Stimulated activated CD8-positive, alpha-beta memory T cell treated with anti-CD3 and anti-CD28 coated beads, Interleukin-7, amount 100 ng/mL, for 24 hours (primary cell): ENCODE data around the gene NAALADL1.
A peak's percentile ranks its signal among the peaks of the same experiment; 100 is the strongest.

Source experiments
- DNase-seq: peaks from one replicate; pipeline ENCODE4 v3.0.0-alpha.2; 2020; ENCODE audit warnings: low read depth

NAALADL1 gene

DNA sequence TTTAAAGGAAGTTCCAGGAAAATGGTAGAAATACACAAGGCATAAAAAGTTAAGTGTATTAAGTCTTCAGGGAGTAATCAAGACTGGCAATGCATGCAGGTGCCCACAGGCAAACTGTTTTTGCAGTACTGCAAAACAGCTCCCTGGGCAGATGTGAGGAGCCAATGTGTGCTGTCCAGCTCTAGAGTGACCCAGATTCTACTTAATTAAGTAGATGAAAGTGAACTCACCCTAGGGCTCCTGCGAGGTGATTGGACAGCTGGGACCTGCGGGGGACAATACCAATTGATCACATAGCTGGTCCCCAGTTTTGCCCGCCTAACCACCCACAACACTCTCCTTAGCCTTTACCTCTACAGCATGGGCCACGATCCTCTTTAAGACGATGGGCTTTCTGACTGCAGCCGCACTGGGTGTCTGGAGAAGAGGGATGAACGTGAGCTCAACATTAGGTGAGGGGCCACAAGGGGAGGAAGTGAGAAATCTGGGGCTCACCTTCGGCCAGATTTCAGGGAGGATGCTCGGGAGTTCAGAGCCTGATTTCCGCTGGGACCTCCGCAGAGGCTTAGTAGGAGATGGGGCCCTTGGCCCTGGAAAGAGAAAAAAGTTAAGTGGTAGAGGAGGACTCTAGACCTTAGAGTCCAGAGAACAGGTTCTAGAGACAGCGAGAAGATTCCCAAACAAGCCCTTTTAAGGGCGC lies 24.9 kb upstream of the NAALADL1 start:
- no peak for DNase-seq

DNA sequence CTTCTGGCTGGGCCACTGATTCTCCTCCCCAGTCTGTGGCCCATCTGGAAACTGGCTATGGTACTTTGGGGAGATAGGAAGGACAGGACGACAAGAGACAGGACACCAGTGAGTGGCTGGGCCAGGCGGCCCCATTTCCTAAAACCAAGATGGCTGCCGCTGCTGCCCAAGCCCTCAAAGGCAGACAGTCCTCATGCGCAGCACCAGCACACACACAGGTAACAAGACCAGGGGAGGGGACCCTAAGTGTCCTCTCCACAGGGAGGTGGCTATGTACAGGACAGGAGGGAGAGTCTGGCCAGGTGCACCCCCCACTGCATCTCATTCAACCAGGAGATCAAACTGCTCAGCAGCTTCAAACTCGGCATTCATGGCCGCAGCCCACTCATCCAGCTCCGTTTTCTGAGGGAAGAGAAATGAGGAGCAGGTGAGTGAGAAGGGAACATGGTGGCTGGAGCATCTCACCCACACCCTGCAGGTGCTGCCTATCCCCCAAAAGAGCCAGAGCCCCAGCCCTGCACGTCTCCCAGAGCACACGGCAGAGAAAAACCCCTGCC lies 20.5 kb upstream of the NAALADL1 start:
- no peak for DNase-seq

GRCh38 chr11:65078151-65078550 lies 19.8 kb upstream of the NAALADL1 start:
- peak; percentile 40 for DNase-seq

- DNase-seq = no peak
Measured at GRCh38 chr11:65077451-65077850, 19.1 kb upstream of the NAALADL1 start.

DNA sequence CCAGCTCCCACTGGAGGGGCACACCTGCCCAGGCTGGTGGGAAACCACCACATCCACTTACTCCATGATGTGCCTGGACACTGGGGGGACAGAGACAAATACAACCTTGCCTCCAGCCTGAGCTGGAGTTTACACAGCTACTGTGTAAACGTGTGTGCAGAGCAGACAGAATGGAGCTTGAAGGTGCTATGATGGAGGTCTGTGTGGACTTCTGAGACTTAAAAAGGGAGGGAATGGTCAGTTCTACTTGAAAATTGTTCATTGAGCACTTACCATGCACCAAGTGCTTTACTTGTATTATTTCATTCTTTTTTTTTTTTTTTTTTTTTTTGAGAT lies 14.2 kb upstream of the NAALADL1 start:
- DNase-seq = no peak

DNA sequence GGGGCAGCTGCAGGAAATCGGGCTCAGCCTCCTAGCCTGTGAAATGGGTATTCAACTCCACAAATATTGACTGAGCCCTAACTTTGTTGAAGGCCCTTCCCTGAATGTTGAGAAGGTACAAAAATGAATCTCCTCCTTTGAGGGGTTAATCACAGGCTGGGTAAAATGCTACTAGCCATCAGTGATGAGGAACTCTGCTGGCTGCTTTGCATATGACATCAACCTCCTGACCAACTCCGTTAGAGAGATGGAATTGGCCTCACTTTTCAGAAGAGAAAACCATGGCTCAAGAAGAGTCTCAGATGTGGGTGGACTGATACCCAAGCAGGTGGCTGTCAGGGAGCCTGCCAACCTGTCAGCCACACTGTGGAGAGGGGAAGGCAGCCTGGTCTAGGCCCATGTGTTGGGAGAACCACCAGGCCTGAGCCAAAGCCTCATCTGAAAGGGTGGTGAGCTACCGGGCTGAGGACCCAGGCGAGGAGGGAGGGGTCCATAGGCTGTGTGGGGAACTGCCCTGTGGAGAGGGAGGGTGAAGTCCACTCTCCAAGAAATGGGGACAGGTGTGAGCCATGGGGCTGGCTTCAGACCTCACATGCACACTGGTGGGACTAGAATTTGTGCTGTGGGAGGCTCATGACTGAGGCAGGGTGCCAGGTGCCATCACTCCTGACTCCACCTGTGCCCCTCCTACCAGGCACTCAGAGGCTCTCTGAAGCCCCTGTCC lies 13.7 kb upstream of the NAALADL1 start:
- no peak for DNase-seq

- DNase-seq = no peak
Measured at GRCh38 chr11:65069217-65069616, 10.9 kb upstream of the NAALADL1 start.

GRCh38 chr11:65067446-65067845 lies 9.1 kb upstream of the NAALADL1 start:
- DNase-seq = no peak

GRCh38 chr11:65066805-65067291 lies 8.5 kb upstream of the NAALADL1 start:
- no peak for DNase-seq

- no peak for DNase-seq
Measured at GRCh38 chr11:65066315-65066714, 8.0 kb upstream of the NAALADL1 start.

DNA sequence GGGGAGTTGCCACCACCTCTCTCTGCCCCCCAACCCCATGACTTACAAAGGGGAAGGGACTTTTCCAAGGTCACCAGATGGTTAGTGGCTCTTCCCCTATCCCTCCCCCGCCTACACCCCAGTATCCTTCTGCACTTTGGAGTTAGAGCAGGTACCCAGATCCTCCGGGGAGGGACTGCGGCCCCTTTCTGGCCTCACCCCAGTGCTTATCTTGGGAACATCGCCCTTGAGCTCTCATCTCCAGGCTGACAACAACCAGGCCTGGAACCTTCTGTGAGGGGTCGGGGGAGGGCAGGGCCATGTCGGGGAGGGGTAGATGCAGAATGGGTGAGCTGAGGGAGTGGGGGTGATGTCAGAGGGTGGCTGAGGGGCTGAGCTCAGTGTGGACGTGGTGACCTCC lies 7.5 kb upstream of the NAALADL1 start:
- no peak for DNase-seq

DNA sequence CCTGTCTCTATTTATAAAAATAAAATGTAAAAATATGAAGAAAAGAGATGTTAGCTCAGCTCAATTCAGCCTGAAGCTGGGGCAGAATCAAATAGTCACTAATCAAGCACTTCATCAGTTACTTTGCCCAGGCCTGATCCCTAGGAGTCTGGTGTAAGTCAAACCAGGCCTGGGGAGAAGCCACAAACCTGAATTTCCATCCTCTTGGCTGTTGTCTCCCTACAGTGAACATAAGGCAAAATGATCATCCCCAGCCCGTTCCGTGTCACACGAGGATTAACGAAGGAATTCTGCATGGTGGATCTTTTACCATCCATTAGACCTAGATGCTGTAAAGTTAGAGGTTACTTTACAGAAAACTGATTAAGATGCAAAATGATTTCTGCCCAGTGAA lies 6.5 kb upstream of the NAALADL1 start:
- DNase-seq = no peak

GRCh38 chr11:65063532-65063931 lies 5.2 kb upstream of the NAALADL1 start:
- no peak for DNase-seq

- no peak for DNase-seq
Measured at GRCh38 chr11:65060913-65061408, 2.6 kb upstream of the NAALADL1 start.

DNA sequence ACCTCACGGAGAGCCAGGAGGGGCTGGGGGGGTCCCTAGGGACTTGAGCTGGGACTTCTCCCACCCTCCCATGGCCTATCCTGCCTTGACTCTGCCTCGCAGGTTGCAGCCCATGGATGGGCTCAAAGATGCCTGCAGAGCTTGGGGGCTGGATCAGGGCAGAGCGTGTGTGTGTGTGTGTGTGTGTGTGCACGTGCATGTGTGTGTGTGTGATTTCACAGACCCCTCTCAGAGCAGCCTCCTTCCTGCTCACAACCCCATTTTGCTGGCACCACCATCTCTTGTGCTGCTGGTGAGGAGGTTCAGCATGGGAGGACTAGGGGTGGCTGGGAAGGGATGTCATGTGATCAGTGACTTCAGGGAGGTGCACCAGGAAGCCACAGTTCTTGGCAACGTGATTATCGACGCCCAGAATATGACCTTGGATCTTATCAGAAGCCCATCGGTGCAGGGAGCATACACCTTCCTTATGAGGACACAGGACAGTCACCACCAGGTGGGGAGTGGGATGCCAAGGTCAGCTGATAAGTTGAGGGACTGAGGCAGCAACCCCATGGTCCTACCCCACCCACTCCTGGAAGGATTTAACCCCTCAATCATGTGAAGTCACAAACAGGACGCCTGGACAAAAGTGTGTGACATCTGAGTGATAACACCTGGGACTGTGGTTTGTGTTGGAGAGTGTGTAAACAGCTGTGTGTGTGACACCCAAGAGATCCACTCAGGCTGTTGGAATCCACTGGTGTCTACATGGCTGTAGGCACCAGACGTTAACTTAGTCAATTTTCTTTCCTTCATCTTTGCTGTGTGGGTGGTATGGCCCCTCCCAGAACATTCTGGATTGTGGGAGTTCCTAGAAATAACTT lies 1.8 kb upstream of the NAALADL1 start:
- no peak for DNase-seq

GRCh38 chr11:65059523-65059922 lies 1.2 kb upstream of the NAALADL1 start:
- DNase-seq = no peak

- DNase-seq = no peak
Measured at GRCh38 chr11:65058012-65058411, 341 bp downstream of the NAALADL1 start.

DNA sequence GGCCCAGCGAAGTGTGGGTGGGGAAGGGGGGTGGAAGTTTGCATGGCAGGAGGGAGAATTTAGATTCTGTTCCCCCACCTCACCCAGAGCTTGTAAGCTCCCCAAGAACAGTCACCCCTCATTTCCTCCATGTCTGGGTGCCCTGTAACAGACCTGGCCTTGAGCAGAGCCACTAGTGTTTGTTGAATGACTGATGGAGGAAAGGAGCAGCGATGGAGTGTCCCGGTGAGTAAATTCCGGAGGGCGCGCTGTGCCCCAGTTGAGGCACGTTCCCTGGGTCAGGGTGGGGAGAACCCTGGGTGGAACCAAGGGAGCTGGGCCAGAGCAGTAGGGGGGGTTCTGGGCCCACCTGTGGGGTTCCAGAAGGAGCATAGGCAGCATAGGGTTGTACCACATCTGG lies 827 bp downstream of the NAALADL1 start:
- no peak for DNase-seq

DNA sequence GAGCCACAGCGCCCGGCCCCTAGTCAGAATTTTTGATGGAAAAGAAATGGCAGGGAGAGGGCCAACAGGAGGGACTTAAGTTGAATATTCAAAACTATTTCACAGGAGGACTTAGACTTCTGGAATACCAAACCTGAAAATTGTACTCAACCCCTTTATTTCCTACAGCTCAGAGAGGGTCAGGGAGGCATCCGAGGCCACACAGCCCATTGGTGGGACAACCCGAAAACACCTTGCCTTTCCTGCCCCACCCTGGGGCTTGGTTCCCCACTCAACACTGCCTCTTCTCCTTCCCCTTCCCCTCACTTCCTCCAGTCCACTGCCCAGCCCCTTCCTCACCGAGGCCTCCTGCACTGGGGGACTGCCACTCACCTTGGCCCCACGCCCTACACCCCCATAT lies 1.4 kb downstream of the NAALADL1 start:
- DNase-seq = no peak

- DNase-seq = no peak
Measured at GRCh38 chr11:65055538-65055937, 2.8 kb downstream of the NAALADL1 start.

GRCh38 chr11:65053827-65054508 lies 4.4 kb downstream of the NAALADL1 start:
- no peak for DNase-seq

GRCh38 chr11:65051398-65051858 lies 6.9 kb downstream of the NAALADL1 start:
- DNase-seq = no peak
